GM12865 (cell line): ENCODE results near the gene ACBD4.

Source experiments
- DNase-seq: peaks from one replicate; pipeline ENCODE4 v3.0.0; 2010; ENCODE audit warnings: low read depth
- H3K4me3 ChIP-seq: 2 replicates; pipeline ENCODE4 v1.5.1; 2011; ENCODE audit warnings: mild to moderate bottlenecking, low read depth, low read length, control low read depth
- CTCF ChIP-seq: IDR thresholded peaks from 2 replicates; pipeline ENCODE4 v1.5.1; 2011; ENCODE audit warnings: low read length, control low read depth, low read depth, inconsistent platforms; ENCODE audit not compliant: insufficient read depth; ENCODE audit errors: missing control alignments

Gene ACBD4

GRCh38 chr17:45108051-45108450 lies 27.4 kb upstream of the ACBD4 start:
- DNase-seq, result no peak
- no peak overlapping the region for H3K4me3 ChIP-seq
- TF ChIP-seq CTCF, result no peak

DNA sequence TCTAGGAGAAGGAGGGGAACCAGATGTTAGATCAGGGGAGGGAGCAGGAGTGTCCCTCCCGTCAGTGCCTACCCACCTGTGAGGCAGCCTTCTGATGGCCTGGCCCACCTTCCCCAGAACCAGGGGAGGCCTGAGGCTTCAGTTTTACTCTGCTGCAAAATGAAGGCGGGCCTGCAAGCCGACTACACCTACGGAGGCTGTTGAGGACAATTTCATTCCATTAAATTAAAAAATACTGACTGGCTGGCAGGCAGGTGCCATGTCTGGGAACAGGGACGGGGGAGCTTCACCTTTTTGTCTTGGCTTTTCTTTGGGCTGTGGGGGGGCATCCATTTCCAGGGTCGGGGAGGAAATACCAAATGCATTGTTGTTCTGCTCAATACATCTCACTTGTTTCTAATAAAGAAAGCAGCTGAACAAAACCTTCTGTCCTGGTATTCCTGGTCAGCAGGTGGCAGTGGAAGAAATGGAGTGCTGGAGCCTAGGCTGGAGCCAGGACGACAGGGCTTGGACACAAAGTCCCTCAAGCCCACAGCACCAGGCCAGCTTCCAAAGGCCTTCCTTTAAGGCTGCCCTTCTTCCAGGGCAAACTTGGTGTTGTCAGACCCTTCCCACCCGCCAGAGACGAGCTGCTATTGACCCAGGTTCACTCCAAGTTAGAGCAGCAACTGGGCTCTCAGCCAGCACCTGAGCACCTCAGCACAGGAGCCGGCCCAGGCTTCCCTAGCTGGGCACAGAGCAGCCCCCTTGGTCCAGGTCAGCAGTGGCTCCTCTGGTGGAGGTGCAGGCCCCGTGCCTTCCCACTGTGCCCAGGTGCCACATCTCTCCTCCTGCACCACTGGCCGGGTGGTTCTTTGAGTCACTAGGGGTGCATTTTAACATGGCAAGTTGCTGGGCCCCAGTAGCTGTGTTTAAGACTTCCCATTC lies 26.6 kb upstream of the ACBD4 start:
- no peak overlapping the region for H3K4me3 ChIP-seq
- no peak for DNase-seq
- no peak for TF ChIP-seq CTCF

- no peak for DNase-seq
- TF ChIP-seq CTCF, result no peak
- H3K4me3 ChIP-seq, result no peak overlapping the region
These were observed 24.5 kb upstream of the ACBD4 start for GRCh38 chr17:45110676-45111611.

DNA sequence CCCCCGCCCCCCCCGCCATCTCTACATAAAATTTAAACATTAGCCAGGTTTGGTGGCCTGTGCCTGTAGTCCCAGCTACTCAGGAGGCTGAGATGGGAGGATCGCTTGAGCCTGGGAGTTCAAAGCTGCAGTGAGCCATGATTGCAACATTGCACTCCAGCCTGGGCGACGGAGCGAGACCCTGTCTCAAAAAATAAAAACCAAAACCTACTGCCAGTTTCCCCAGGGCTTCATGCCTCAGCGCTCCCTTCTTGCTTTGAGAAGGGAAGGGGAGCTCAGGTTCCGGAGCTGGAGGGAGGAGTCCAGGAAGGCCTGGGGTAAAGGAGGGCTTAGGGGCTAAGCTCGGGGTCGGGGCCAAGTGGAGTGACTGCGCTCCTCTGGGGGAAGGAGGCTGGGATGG lies 23.6 kb upstream of the ACBD4 start:
- peak; percentile 28 for DNase-seq
- no peak overlapping the region for H3K4me3 ChIP-seq
- no peak for TF ChIP-seq CTCF

DNA sequence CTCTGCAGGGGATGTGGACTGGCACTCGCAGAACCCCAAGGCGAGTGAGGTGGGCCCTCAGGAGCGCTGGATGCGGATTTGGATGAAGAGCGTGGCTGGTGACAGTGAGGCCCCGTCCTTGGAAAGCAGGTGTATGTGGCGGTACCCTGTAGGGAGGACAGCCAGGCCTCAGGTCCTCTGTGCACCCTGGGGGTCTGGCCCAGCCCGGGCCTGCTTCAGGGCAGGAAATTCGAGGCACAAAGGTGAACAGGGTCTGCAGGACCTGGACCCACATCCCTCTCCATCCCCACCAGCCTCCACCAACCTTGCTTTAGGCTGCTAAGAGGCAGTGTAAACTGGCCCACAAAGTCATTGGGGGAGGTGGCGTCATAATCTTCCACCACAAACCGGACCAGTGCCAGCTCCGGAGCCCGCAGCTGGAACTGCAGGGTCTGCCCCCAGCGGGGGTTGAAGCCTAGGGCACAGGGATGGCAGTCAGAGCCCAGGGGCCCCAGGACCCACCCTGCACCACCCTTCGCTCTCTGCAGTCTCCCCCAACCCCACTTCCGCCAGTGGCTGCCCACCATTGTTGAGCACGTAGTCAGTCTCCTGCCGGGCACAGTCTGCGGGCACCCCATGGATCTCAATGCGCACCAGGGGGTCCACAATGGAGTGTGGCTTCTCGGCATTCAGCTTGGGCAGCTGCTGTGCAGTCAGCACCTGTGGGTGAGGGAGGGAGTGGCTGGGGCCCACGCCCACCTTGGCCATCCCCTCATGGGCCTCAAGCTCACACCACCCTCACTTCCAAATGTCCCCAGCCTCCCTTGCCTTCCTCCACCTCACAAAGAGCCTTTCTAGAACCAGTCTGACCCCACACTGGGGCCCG lies 22.7 kb upstream of the ACBD4 start:
- no peak overlapping the region for H3K4me3 ChIP-seq
- TF ChIP-seq CTCF, result no peak
- no peak for DNase-seq

GRCh38 chr17:45113424-45113754 lies 22.1 kb upstream of the ACBD4 start:
- TF ChIP-seq CTCF, result no peak
- DNase-seq, result no peak
- no peak overlapping the region for H3K4me3 ChIP-seq
